Activated CD8-positive, alpha-beta memory T cell treated with anti-CD3 and anti-CD28 coated beads for 36 hours (primary cell): ENCODE results near the gene EIF2B1. TPM values are rescaled to one million over a fixed set of nuclear protein-coding genes. Genes with fewer than 3 reads are reported as not detected.
"Not testable (repeated sequence)": the region's sequence is repeated elsewhere in the genome, so short reads cannot be mapped to it uniquely, and the experiment has no call there.

Experiments used
- CTCF ChIA-PET: fragments of 350-600 bp; sonication (Branson Sonifier 250); formaldehyde crosslinking; loops from one replicate; lab custom pipeline; 2021; ENCODE audit warnings: antibody characterized with exemption; lab: Charles Lee
- POLR2A ChIA-PET: fragments of 350-600 bp; sonication (Branson Sonifier 250); formaldehyde crosslinking; loops from one replicate; lab custom pipeline; 2021; ENCODE audit warnings: antibody characterized with exemption; lab: Charles Lee
- total RNA-seq, 2 experiments: library from RNA; stranded (reverse); gene quantifications; one replicate each; pipeline ENCODE4 v1.2.3, GENCODE V29; 2021

The EIF2B1 gene
- total RNA-seq, 2 experiments from 2014 or later = 92.9 to 94.4 TPM

DNA sequence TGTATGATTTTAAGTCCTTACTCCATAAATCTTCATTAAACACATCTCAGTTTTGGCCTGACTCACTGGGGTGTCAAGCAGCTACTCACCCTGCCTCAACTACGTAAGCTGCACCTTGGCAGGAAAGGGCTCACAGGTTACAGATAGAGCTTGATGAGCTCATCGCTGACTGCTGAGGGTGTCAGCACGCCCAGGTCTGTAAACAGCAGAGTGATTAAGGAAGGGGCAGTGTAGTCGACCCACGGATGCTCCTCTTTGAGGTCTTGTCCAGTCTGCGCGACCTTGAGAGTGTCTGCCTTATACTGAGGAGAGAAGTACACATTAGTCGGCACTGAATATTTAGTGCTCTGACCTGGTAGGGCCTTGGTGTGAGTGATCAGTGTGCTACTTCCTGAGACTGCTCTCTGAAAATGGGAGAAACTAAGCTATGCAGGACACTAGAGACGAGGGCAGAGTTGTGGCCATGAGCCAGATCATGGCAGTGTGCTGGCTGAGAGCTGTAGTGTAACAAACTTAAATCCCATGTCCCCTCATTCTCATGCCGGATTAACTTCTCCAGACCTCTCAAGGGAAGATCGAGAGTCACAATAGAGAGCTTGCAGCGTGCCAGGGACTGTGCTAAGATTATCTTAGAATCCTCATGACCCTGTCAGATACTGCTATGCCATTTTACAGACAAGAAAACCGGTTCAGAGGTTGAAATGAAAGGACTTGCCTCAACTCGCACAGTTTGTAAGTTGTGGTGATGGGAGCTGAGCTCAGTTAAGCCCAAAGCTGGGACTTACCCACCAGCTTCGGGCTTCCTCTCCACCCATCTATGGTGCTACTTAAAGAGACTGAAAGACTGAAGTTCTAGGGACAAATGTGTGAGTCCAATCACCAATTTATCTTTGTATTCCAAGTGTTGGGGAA, 11.6 kb downstream of the EIF2B1 start:
- POLR2A ChIA-PET = interaction anchor here (0.8 kb wide), 1 partner anchor 92 kb away, joined by 3 read pairs; no protein-coding TSS in a partner anchor
- CTCF ChIA-PET = interaction anchor here (0.6 to 1.5 kb wide), 3 partner anchors 10 to 1714 kb away, joined by 3 to 5 read pairs (median 3); no protein-coding TSS in a partner anchor

GRCh38 chr12:123621101-123621500, 12.4 kb downstream of the EIF2B1 start:
- CTCF ChIA-PET = interaction anchor here (0.6 to 1.5 kb wide), 5 partner anchors 9 to 1713 kb away, joined by 3 to 5 read pairs (median 3); partner anchors contain the start of gene DDX55
- POLR2A ChIA-PET = interaction anchor here (0.8 kb wide), 1 partner anchor 93 kb away, joined by 3 read pairs; no protein-coding TSS in a partner anchor

- CTCF ChIA-PET = interaction anchor here (1.0 to 1.4 kb wide), 2 partner anchors 14 to 16 kb away, joined by 3 read pairs; partner anchors contain the start of gene DDX55
- POLR2A ChIA-PET = interaction anchor here (0.7 to 0.9 kb wide), 3 partner anchors 14 to 105 kb away, joined by 6 to 8 read pairs (median 6); no protein-coding TSS in a partner anchor
These were observed 15.9 kb downstream of the EIF2B1 start for GRCh38 chr12:123617580-123617979.

DNA sequence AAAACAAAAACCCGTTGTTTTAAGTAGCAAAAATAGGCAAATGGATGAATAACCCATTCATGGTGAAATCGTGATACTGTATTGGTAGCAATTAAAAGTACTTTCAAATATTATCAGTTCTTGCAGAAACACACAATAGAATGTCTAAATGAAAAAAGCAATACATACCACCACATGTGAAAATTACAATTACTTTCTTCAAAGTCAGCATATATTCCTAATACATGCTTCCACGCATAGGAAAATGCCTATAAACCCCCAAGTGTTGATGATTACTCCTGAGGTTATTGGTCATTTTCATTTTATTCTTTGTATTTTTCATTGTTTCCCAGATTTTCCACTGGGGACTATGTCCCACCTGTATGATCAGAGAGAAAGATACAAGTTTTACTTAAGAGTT, 16.3 kb downstream of the EIF2B1 start:
- POLR2A ChIA-PET = interaction anchor here (0.7 to 0.9 kb wide), 3 partner anchors 15 to 106 kb away, joined by 6 to 8 read pairs (median 6); no protein-coding TSS in a partner anchor
- CTCF ChIA-PET = interaction anchor here (1.0 to 1.4 kb wide), 2 partner anchors 13 to 15 kb away, joined by 3 read pairs; partner anchors contain the start of gene DDX55

- CTCF ChIA-PET = no interaction called here
- POLR2A ChIA-PET = interaction anchor here (0.5 kb wide), 1 partner anchor 8 kb away, joined by 3 read pairs; no protein-coding TSS in a partner anchor
These were observed 19.0 kb downstream of the EIF2B1 start for GRCh38 chr12:123614531-123614930.

GRCh38 chr12:123614110-123614509, 19.4 kb downstream of the EIF2B1 start:
- ChIA-PET POLR2A (no interaction called here), CTCF (interaction anchor here (0.6 kb wide), 1 partner anchor 336 kb away, joined by 3 read pairs; no protein-coding TSS in a partner anchor)

- ChIA-PET POLR2A (no interaction called here), CTCF (no interaction called here)
These were observed 25.3 kb downstream of the EIF2B1 start for GRCh38 chr12:123608182-123608581.

GRCh38 chr12:123607756-123608155, 25.7 kb downstream of the EIF2B1 start:
- ChIA-PET POLR2A (no interaction called here), CTCF (no interaction called here)

DNA sequence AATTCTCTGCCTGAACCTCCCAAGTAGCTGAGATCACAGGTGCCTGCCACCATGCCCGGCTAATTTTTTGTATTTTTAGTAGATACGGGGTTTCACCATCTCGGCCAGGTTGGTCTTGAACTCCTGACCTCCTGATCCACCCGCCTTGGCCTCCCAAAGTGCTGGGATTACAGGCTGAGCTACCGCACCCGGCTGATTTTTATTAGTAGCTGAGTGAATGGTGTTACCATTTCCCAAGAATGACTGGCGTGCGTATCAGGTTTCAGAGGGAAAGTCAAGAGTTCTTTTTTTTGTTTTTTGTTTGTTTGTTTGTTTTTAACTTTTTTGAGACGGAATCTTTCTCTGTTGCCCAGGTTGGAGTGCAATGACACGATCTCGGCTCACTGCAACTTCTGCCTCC, 30.0 kb downstream of the EIF2B1 start:
- CTCF ChIA-PET = interaction anchor here (0.9 kb wide), 1 partner anchor 14 kb away, joined by 3 read pairs; no protein-coding TSS in a partner anchor
- POLR2A ChIA-PET = not testable (repeated sequence)

- POLR2A ChIA-PET = interaction anchor here (1.3 to 1.4 kb wide), 2 partner anchors 11 to 15 kb away, joined by 3 read pairs; no protein-coding TSS in a partner anchor
- CTCF ChIA-PET = interaction anchor here (0.8 to 1.3 kb wide), 5 partner anchors 18 to 365 kb away, joined by 3 to 6 read pairs (median 3); partner anchors contain the start of genes SBNO1 and TMED2
These were observed 30.8 kb downstream of the EIF2B1 start for GRCh38 chr12:123602651-123603195.

DNA sequence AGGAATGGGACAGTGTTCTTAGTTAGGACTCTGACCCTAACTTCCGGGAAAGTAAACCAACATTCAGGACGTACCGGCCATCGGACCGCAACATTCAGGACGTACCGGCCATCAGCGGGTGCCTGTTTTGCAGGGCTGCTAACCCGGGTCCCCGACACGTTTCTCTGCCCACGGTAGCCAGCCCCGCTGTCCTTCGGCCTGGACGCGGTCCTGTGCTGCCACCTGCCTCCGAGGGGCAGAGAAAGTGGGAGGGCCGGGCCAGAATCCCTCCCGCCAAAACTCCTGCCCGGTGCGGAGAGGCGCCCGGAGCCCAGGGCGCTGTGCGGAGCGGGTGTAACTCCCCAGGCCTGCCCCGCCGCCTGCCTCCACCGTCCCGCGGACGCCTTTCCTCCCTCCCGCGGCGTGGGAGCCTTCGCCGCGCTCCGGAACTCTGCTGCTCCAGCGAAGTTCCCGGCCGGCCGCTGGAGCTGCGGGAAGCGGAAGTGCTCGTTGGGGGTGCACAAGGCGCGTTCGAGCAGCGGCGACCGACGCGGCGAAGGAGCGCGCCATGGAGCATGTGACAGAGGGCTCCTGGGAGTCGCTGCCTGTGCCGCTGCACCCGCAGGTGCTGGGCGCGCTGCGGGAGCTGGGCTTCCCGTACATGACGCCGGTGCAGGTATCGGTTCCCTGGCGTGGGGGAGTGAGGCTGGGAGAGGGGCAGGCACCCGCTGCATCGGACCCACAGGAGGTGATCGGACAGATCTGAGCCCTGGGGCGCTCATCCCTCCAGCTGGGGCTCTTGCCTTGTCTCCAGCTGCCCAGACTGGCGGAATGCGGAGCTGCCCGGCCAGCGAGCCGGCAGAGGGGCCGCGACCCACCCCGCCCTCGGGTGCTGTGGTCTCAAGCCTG, 31.6 kb downstream of the EIF2B1 start, which contains the start of gene DDX55:
Gene DDX55, plus strand, starts transcription at position 498 of the 888 bp plus-strand sequence. Its CDS starts 50 bp downstream, at position 548.
- ChIA-PET POLR2A (interaction anchor here (1.3 to 1.4 kb wide), 2 partner anchors 10 to 14 kb away, joined by 3 read pairs; no protein-coding TSS in a partner anchor), CTCF (interaction anchor here (0.5 to 1.3 kb wide), 9 partner anchors 16 to 364 kb away, joined by 3 to 6 read pairs (median 3); partner anchors contain the start of genes SBNO1 and TMED2)

GRCh38 chr12:123599721-123600120, 33.8 kb downstream of the EIF2B1 start:
- CTCF ChIA-PET = interaction anchor here (0.7 to 1.1 kb wide), 2 partner anchors 9 to 216 kb away, joined by 3 read pairs; partner anchors contain the start of gene KMT5A

GRCh38 chr12:123599310-123599709, 34.2 kb downstream of the EIF2B1 start:
- ChIA-PET POLR2A (no interaction called here), CTCF (interaction anchor here (1.1 kb wide), 1 partner anchor 18 kb away, joined by 4 read pairs; no protein-coding TSS in a partner anchor)

More at GRCh38 chr12:123599721-123600120, 33.8 kb downstream of the EIF2B1 start:
- POLR2A ChIA-PET = no interaction called here

DNA sequence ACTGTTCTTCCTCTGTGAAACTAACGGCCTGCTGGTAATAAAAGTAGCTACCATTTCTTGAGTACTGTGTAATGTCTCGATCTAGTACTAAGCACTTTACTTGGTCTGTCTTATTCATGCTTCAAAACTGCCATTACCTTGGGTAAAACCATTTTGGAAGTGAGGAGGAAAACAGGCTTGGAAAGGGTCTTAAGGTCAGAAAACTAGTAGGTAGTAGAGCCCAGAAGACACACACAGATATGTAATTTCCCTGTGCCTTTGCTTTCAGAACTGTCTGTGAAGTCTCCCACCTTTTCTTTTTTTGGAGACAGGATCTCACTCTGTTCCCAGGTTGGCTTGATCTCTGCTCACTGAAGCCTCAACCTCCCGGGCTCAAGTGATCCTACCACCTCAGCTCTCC, 35.0 kb downstream of the EIF2B1 start:
- POLR2A ChIA-PET = no interaction called here

DNA sequence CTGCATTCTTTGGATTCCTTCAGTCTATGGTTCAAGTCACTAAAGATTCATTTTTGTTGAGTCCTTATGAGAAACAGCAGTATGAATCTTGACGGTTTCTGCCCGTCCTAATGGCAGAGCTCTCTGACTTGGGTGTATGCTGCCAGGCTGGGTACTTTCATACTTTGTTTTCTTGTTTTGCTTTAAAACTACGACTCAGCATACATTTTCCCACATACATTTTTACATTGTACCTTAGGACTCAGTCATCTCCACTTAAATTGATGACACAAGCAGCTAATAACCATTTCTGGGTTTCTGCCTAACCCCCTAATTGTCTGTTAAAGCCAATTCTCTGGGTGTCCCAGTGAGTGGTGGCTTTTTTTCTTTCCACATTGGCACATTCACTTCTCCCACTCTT, 36.4 kb downstream of the EIF2B1 start:
- ChIA-PET POLR2A (no interaction called here), CTCF (interaction anchor here (0.6 kb wide), 1 partner anchor 89 kb away, joined by 3 read pairs; no protein-coding TSS in a partner anchor)

More for the DNA sequence above, 35.0 kb downstream of the EIF2B1 start:
- CTCF ChIA-PET = interaction anchor here (1.1 kb wide), 1 partner anchor 17 kb away, joined by 4 read pairs; no protein-coding TSS in a partner anchor

GRCh38 chr12:123595729-123596128, 37.8 kb downstream of the EIF2B1 start:
- POLR2A ChIA-PET = no interaction called here
- CTCF ChIA-PET = no interaction called here

DNA sequence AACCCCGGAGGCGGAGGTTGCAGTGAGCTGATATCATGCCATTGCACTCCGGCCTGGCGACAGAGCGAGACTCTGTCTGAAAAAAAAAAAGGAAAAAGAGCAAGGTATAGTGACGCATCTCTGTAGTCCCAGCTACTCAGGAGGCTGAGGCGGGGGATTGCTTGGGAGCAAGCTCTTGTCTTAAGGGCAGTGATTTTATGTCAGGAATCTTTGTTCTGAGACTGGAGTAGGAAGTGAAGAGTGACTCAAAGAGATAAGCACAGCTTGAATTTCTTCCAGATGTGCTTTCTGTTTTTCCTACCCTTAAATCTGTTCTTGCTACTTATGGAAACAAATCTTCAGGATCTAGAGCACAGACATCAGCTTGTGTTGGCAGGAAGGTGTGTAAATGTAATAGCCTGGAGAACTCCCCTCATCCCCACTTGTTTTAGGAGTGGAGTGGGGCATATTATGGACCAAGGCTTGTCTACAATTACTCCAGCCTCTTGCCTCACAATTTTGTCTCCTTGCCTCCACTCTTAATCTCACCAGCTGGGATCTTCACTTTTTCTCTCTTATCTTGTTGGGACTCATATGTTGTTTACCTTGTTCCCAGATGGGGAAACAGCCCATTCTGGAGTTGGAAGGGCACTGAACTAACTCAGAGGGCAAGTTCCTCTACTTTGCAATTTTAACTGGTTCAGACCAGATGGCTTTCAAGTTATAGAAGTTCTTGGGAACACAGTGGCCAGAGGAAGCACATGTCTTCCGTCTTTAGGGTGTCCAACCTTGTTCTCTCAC, 41.6 kb downstream of the EIF2B1 start:
- CTCF ChIA-PET = interaction anchor here (1.8 kb wide), 1 partner anchor 10 kb away, joined by 6 read pairs; no protein-coding TSS in a partner anchor
- POLR2A ChIA-PET = interaction anchor here (0.6 to 1.6 kb wide), 2 partner anchors 10 to 118 kb away, joined by 3 to 4 read pairs; partner anchors contain the start of gene DDX55
